Suprapubic skin (tissue), 3 donors: ENCODE data around the gene PIK3AP1.

Source experiments
- CTCF ChIP-seq, 2 donors: fragments of 200-600 bp in 1 of 2; fragments of 450-650 bp in 1 of 2; sonication (generic) in 1 of 2; IDR thresholded peaks; one replicate each; pipeline ENCODE4 v1.5.1; 2016 to 2019; ENCODE audit warnings: antibody characterized with exemption in 2 of 2, mild to moderate bottlenecking in 1 of 2, moderate library complexity in 1 of 2
- POLR2A ChIP-seq, 2 donors: fragments of 450-650 bp; IDR thresholded peaks; one replicate each; pipeline ENCODE4 v1.6.1; 2017; ENCODE audit warnings: antibody characterized with exemption in 2 of 2, mild to moderate bottlenecking in 2 of 2, moderate library complexity in 2 of 2

- TF ChIP-seq CTCF (IDR thresholded peaks at IDR 0.05) (no peak), POLR2A (IDR thresholded peaks at IDR 0.05) (no peak)
Observed at GRCh38 chr10:96619120-96619519, 101.2 kb downstream of the PIK3AP1 start.
